ENCODE results near the gene PIGH. TPM values are rescaled to one million over a fixed set of nuclear protein-coding genes. Genes with fewer than 3 reads are reported as not detected.
"Not testable (repeated sequence)": the region's sequence is repeated elsewhere in the genome, so short reads cannot be mapped to it uniquely, and the experiment has no call there.

PIGH gene
- total RNA-seq, 1 donor: 16.3 TPM

DNA sequence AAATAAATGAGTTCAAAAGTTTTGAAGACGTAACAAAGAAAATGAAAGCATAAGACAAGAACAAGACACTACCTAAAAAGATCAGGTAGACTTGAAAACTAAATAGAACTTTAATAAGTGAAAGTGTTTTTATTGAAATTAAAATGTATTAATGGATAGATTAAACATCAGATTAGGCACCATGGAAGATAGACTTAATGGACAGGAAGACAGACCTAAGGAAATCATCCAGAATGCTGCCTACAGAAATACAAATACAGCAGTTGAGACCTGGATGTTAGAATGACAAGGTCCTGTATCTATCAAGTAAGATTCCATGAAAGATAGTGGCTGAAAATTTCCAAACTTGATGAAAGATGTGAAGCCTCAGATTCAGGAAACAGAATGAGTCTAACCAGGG, 55.5 kb downstream of the PIGH start:
- Histone ChIP-seq H3K4me1 (ENCODE audit: insufficient read depth, low read length) (no peaks in the 10 kb centered on the region), H3K4me3 (ENCODE audit: insufficient read depth, low read length) (no peak overlapping the region), H3K36me3 (ENCODE audit: insufficient read depth, low read length) (no peaks in the 10 kb centered on the region), H3K27ac (ENCODE audit: low read depth, low read length) (no peak overlapping the region), H3K9me3 (ENCODE audit: low read depth, low read length) (no peaks in the 10 kb centered on the region), H4K20me1 (ENCODE audit: insufficient read depth, low read length) (no peaks in the 10 kb centered on the region), H2AFZ (ENCODE audit: low read length) (no peak overlapping the region), H3K4me2 (ENCODE audit: insufficient read depth, low read length) (no peak overlapping the region), H3K79me2 (ENCODE audit: insufficient read depth, low read length) (no peaks in the 10 kb centered on the region), H3K27me3 (ENCODE audit: insufficient read depth, low read length) (peaks cover 22% of the 10 kb centered on the region)
- TF ChIP-seq, protein P1, sequence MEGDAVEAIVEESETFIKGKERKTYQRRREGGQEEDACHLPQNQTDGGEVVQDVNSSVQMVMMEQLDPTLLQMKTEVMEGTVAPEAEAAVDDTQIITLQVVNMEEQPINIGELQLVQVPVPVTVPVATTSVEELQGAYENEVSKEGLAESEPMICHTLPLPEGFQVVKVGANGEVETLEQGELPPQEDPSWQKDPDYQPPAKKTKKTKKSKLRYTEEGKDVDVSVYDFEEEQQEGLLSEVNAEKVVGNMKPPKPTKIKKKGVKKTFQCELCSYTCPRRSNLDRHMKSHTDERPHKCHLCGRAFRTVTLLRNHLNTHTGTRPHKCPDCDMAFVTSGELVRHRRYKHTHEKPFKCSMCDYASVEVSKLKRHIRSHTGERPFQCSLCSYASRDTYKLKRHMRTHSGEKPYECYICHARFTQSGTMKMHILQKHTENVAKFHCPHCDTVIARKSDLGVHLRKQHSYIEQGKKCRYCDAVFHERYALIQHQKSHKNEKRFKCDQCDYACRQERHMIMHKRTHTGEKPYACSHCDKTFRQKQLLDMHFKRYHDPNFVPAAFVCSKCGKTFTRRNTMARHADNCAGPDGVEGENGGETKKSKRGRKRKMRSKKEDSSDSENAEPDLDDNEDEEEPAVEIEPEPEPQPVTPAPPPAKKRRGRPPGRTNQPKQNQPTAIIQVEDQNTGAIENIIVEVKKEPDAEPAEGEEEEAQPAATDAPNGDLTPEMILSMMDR (IDR thresholded peaks at IDR 0.05; ENCODE audit: extremely low read depth, low read depth, low read length): no peak
- DNase-seq (ENCODE audit: insufficient read length, low spot score, missing footprints): no peak

DNA sequence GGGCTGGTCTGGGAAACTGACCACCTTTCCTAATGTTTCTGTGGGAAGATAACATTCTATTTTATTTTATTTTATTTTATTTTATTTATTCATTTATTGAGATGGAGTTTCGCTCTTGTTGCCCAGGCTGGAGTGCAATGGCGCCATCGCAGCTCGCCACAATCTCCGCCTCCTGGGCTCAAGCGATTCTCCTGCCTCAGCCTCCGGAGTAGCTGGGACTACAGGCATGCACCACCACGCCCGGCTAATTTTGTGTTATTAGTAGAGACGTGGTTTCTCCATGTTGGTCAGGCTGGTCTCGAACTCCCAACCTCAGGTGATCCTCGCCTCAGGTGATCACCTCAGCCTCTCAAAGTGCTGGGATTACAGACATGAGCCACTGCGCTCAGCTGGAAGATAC, 57.4 kb downstream of the PIGH start:
- not testable (repeated sequence) for H3K4me1 ChIP-seq (ENCODE audit: insufficient read depth, low read length); H4K20me1 ChIP-seq (ENCODE audit: insufficient read depth, low read length); H2AFZ ChIP-seq (ENCODE audit: low read length); H3K4me3 ChIP-seq (ENCODE audit: insufficient read depth, low read length); H3K27ac ChIP-seq (ENCODE audit: low read depth, low read length); H3K9me3 ChIP-seq (ENCODE audit: low read depth, low read length); H3K4me2 ChIP-seq (ENCODE audit: insufficient read depth, low read length); DNase-seq (ENCODE audit: insufficient read length, low spot score, missing footprints); H3K36me3 ChIP-seq (ENCODE audit: insufficient read depth, low read length); H3K79me2 ChIP-seq (ENCODE audit: insufficient read depth, low read length)
- H3K27me3 ChIP-seq (ENCODE audit: insufficient read depth, low read length): peaks cover 36% of the 10 kb centered on the region

GRCh38 chr14:67541448-67542387, 58.4 kb downstream of the PIGH start:
- no peaks in the 10 kb centered on the region for H3K9me3 ChIP-seq (ENCODE audit: low read depth, low read length)
- H3K4me3 ChIP-seq (ENCODE audit: insufficient read depth, low read length): no peak overlapping the region
- H3K36me3 ChIP-seq (ENCODE audit: insufficient read depth, low read length): no peaks in the 10 kb centered on the region
- H2AFZ ChIP-seq (ENCODE audit: low read length): no peak overlapping the region
- TF ChIP-seq, protein P1 (IDR thresholded peaks at IDR 0.05; ENCODE audit: extremely low read depth, low read depth, low read length): no peak
- no peak overlapping the region for H3K4me2 ChIP-seq (ENCODE audit: insufficient read depth, low read length)
- no peaks in the 10 kb centered on the region for H3K79me2 ChIP-seq (ENCODE audit: insufficient read depth, low read length)
- H3K27ac ChIP-seq (ENCODE audit: low read depth, low read length): no peak overlapping the region
- H3K27me3 ChIP-seq (ENCODE audit: insufficient read depth, low read length): peaks cover 39% of the 10 kb centered on the region
- H3K4me1 ChIP-seq (ENCODE audit: insufficient read depth, low read length): no peaks in the 10 kb centered on the region
- DNase-seq (ENCODE audit: insufficient read length, low spot score, missing footprints): no peak
- H4K20me1 ChIP-seq (ENCODE audit: insufficient read depth, low read length): no peaks in the 10 kb centered on the region

Small RNA genes lying within 50 kb of the gene (small RNA-seq; reads per million reads assigned to genes)
- gene AL132640.3 (not detected), gene RF00019 (not detected)

Other genes with a start within 250 kb of the PIGH start
- 111 and 140 TPM in 2 replicates for gene ATP6V1D, start 240.5 kb downstream of the PIGH start, total RNA-seq
- gene EIF2S1, start 239.9 kb downstream of the PIGH start, total RNA-seq: 127 and 152 TPM in 2 replicates
- 1.2 and 2.5 TPM in 2 replicates for gene PLEK2, start 188.1 kb downstream of the PIGH start, total RNA-seq
- gene TMEM229B, start 111.5 kb downstream of the PIGH start, total RNA-seq: 5.8 and 8.3 TPM in 2 replicates
- gene PLEKHH1, start 67.0 kb downstream of the PIGH start, total RNA-seq: 0.59 and 1.1 TPM in 2 replicates
- gene ARG2, start 19.7 kb upstream of the PIGH start, total RNA-seq: 11.2 and 13.3 TPM in 2 replicates
- 64.1 and 66.6 TPM in 2 replicates for gene VTI1B, start 74.4 kb upstream of the PIGH start, total RNA-seq
- 138 and 143 TPM in 2 replicates for gene RDH11, start 95.5 kb upstream of the PIGH start, total RNA-seq
- gene RDH12, start 101.6 kb upstream of the PIGH start, total RNA-seq: 0.29 TPM in 1 of 2 replicates, not detected in the other
- 37.6 and 43.0 TPM in 2 replicates for gene ZFYVE26, start 216.3 kb upstream of the PIGH start, total RNA-seq
- gene RAD51B, start 219.5 kb upstream of the PIGH start, total RNA-seq: 13.8 and 22.4 TPM in 2 replicates

Measured in osteoblast (primary cell).